ENCODE results near the gene TCOF1. TPM values are rescaled to one million over a fixed set of nuclear protein-coding genes. Genes with fewer than 3 reads are reported as not detected.

The TCOF1 gene
- total RNA-seq, 1 donor from 2014 or later, result 8.4 TPM

DNA sequence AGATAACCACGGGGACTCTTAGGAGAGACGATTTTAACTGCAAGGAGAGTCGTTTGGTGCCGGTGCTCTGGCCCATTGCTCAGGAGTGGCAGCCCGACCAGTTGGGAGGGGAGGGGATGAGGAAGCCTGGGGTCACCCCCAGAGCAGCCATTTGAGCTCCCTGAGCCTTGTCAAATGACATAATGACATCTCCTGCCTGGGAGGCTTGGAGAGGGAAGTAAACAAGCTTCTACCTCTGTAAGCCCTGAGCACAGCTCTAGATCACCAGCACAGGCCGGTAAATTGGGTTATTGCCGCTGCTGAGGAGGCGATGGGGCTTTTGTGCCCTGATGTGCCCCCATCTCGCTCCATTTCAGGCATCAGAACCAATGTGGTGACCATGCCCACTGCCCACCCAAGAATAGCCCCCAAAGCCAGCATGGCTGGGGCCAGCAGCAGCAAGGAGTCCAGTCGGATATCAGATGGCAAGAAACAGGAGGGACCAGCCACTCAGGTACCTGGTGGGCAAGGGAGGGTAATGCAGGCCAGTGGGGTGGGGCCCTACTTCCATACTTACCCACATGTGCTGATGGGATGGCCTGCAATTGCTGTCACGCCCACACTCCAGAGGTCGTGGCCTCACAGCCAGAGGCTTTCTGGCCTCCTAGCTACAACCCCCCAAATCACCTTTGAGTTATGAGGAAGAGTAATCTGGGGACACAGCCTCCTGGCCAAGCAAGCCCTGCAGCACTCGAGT is 32.2 kb downstream of the TCOF1 start:
- no peak for DNase-seq (ENCODE audit: low spot score)

DNA sequence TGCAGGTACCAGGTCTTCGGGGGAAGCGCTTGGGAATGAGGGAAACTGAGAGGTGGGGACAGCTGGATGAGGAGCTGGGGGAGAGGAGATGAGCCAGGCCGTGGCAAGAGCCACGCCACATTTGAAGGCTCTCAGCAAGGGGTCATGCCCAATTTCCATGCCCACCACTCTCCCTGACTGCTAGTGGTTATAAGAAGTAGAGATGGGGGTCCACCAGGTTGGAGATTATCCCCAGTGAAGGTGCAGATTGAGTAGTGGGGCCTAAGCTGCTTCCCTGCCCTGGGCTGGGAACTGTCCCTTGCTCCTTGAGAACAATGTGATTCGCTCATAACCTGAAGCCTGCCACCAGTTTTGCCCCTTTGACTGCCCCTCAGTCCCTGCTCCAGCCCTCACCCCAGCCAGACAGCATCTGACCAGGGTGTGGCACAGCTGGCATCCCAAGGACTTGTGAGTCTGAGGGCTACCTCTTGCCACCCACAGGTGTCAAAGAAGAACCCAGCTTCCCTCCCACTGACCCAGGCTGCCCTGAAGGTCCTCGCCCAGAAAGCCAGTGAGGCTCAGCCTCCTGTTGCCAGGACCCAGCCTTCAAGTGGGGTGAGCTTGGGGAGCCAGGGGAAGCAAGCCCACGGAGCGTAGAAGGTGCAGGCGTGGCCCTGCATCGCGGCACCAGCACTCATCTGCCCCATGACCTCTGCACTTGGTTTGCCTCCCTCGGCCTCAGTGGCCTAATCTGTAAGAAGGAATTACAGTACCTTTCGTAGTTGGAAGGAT is 33.8 kb downstream of the TCOF1 start:
- DNase-seq (ENCODE audit: low spot score), result no peak

DNA sequence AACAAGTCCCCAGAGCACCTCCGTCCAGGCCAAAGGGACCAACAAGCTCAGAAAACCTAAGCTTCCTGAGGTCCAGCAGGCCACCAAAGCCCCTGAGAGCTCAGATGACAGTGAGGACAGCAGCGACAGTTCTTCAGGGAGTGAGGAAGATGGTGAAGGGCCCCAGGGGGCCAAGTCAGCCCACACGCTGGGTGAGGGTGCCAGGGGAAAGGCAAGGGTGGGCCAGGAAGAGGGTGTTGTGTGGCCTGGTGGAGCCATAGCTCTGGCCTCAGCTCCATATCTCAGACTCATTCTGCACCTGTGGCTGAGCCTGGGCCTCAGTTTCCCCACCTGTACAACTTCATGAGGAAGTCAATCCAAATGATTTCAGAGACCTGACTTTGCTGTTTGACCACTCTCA is 34.5 kb downstream of the TCOF1 start:
- DNase-seq (ENCODE audit: low spot score), result no peak

DNA sequence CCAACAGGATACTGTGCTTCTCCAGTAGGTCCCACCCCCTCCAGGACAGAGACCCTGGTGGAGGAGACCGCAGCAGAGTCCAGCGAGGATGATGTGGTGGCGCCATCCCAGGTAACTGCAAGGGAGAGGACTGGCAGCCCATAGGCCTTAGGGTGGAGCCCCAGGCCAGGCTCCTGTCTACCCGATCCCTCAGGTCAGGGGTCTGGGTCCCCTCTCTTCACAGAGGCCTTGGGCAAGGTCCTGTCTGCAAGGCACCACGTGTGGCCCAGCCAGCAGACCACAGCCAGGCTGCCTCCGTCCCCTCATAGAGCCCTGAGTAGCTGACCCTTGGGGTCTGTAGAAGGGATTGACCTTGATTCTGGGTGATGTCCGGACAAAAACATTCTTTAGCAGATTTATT is 35.2 kb downstream of the TCOF1 start:
- DNase-seq (ENCODE audit: low spot score), result no peak

DNA sequence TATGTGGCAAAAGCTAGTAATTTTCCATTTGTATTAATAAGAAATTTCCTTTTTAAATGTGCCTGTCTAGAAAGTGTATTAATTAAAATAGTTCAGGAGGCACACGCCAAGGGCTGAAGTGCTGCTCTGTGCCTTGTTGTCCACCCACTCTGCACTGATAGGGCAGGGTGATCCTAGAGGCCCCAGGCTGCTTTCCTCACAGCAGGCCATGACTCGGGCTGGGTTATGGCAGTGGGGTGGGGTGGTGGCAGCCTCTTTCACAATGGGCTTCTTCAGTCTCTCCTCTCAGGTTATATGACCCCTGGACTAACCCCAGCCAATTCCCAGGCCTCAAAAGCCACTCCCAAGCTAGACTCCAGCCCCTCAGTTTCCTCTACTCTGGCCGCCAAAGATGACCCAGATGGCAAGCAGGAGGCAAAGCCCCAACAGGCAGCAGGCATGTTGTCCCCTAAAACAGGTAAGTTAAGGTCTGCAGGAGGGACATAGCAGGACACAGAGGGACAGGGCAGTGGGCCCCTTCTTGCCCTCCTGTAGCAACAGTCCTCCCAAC is 35.7 kb downstream of the TCOF1 start:
- no peak for DNase-seq (ENCODE audit: low spot score)

DNA sequence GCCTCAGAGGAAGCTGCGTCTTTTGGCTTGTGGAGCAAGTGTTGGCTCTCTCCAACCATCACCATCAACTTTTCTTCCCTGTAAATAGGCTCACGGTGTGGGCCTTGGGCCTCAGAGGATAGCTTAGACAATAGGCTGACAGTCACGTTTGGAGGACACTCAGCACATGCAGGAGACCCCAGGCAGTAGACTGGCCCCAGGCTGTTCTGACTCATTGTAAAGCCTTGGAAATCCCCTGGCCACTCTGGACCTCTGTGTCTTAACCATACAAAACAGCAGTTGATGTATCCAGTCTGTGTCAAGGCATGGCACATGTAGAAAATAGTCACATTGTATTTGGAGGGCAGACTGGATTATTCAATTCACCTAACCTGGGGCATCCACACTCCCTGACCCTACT is 36.6 kb downstream of the TCOF1 start:
- no peak for DNase-seq (ENCODE audit: low spot score)

DNA sequence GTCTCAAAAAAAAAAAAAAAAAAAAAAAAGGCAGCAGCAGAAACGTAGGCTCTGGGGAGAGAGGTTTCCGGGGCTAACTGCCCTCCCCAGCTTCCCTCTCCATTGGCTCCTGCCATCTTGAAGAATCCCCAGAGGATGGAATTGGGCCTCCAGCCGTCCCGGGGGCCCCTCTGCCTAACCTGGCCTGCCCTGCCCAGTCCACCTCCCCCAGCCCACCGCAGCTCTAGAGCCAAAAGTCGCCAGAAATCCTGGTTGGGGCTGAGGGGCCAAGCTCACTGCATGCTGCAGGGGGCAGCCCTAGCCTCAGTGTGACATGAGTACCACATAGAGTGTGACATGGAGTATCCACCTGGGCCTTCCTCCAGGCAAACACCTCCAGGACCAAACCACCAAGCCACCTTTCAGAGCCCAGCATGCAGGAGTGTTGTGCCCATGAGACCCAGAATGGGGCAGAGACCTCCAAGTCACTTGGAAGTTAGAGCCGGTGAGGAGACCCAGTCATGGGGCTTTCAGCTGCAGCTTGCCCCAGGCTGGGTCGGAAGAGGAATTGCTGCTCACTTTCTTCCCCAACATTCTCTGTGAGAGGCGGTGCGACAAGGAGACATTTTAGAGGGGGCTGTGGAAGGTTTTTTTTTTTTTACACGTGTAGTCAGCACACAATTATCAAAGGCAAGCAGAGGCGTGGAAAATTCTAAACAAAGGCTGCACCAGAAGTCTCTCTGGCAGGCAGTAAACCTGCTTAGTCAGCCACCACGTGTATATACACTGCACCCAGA is 37.6 kb downstream of the TCOF1 start:
- no peak for DNase-seq (ENCODE audit: low spot score)

DNA sequence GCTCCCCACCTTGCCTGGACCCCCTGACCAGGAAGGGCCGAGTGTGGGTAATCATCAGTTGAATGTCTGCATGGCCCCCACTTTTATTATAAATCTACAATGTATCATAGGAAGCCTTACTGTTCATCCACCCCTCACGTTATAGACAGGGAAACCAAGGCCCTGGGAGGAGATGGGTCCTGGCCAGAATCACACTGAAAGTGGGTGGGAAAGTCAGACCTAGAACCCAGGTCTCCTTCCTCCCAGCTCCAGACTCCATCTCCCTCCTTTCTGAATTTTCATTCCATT is 38.1 kb downstream of the TCOF1 start:
- DNase-seq (ENCODE audit: low spot score), result no peak

DNA sequence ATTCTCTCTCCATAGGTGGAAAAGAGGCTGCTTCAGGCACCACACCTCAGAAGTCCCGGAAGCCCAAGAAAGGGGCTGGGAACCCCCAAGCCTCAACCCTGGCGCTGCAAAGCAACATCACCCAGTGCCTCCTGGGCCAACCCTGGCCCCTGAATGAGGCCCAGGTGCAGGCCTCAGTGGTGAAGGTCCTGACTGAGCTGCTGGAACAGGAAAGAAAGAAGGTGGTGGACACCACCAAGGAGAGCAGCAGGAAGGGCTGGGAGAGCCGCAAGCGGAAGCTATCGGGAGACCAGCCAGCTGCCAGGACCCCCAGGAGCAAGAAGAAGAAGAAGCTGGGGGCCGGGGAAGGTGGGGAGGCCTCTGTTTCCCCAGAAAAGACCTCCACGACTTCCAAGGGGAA is 38.8 kb downstream of the TCOF1 start:
- DNase-seq (ENCODE audit: low spot score), result no peak

DNA sequence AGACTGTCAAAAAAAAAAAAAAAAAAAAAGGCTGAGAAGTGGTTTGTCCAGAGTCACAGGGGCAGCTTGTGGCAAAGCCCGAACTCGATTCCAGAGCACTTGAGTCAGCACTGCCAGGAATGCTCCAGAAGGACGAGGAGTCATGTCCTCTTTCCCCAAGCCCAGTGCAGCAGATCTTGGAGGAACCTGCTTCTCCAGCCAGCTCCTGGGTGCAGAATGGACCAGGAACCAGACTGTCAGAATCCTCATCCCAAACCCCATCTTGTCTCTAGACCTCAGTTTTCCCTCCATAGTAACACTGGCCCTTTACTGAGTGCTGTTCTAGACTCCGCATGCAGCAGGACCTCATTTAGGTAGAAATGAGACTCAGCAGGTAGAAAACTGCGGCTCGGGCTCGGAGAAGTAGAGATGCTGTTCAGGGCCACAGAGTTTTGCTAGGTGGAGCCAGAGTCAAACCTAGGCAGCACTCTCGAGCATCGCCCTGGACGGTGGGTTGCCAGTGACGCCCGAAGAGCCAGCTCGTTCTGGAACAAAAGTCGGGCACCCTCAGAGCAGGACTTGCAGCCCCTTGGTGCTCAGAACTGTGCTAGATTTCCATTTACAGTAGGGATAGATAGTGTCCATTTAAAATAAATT is 39.8 kb downstream of the TCOF1 start:
- no peak for DNase-seq (ENCODE audit: low spot score)

DNA sequence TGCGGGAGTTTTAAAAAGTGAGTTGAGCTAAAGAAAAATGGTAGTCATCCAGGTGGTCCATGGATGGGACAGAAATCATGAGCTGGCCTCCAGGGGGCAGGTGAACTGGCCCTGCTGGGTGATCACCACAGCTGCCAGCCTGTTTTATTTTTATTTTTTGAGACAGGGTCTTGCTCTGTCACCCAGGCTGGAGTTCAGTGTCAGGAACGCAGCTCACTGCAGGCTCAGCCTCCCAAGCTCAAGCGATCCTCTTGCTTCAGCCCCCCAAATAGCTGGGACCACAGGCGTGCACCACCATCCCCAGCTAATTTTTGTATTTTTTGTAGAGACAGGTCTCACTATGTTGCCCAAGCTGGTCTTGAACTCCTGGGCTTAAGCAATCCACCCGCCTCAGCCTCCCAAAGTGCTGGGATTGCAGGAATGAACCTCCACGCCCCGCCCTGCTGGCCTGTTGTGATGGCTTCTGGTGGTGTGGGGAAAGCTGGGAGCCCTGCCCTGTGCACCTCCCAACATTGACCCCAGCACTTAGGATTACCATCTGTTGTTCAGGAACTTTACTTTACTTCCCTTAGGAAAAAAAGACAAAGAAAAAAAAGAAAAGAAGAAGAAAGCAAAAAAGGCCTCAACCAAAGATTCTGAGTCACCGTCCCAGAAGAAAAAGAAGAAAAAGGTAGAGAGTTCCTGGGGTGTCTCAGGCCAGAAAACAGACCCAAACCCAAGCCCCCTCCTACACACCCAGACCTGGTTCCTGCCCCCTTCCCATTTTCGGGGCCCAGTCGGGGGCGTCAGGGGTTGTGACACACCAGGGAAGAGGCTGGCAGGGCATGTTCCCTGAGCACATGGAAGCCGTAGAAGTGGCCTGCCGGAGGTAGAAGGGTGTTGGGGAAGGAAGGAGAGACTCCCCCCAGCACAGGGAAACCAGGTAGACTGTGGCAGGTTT is 40.6 kb downstream of the TCOF1 start:
- no peak for DNase-seq (ENCODE audit: low spot score)

DNA sequence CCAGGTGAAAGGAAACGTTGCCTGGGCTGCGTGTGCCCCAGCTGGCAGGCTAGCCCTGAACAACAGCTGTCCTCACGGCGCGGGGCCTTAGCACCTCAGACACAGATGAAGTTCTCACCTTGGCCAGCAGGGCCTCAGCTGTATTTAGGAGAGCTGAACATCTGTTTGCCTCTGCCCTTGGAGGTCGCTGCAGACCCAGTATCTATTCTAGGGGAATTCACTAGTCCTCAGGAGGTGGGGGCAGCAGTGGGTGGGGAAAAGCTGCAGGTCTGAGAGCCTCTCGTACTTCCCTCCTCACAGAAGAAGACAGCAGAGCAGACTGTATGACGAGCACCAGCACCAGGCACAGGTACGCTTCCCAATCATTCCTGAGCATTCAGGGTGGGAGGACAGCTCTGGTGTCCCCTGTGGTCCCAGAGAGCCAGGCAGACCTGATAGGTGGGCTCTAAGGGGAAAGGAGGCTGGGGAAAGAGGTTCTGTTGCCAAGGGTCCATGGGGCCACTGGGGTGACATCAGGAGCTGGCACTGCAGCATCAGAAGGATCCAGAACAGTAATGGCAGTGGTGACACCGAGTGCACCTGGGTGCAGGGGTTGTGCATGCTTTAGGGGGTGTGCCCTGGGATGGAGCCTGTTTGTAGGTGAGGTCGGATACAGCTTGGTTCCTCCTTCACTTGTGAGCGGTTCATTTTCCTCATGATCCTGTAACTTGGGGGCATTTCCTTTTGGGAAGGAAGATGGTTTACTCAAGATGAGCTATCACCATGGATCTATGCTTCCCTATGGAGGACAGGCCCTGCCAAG is 41.4 kb downstream of the TCOF1 start:
- DNase-seq (ENCODE audit: low spot score), result no peak

DNA sequence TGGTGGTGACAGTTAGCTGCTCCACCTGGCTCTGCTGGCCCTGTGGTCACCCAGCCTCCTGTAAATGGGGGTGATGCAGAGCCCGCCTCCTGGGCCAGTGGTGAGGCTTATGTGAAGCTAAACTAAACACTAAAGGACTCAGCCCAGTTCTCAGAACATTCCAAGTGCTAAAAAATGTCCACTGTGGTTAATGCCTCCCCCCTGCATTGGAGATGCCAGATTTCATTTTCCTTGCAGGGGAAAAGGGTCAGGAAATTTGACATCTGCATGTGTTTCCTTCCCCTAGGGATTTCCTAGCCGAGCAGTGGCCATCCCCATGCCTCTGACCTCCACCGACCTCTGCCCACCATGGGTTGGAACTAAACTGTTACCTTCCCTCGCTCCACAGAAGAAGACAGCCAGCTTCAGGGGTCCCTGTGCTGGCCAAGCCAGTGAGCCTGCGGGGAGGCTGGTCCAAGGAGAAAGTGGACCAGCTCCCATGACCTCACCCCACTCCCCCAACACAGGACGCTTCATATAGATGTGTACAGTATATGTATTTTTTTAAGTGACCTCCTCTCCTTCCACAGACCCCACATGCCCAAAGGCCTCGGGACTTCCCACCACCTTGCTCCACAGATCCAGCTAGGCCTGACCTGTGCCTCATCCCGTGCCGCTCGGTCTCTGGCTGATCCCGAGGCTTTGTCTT is 42.2 kb downstream of the TCOF1 start:
- no peak for DNase-seq (ENCODE audit: low spot score)

DNA sequence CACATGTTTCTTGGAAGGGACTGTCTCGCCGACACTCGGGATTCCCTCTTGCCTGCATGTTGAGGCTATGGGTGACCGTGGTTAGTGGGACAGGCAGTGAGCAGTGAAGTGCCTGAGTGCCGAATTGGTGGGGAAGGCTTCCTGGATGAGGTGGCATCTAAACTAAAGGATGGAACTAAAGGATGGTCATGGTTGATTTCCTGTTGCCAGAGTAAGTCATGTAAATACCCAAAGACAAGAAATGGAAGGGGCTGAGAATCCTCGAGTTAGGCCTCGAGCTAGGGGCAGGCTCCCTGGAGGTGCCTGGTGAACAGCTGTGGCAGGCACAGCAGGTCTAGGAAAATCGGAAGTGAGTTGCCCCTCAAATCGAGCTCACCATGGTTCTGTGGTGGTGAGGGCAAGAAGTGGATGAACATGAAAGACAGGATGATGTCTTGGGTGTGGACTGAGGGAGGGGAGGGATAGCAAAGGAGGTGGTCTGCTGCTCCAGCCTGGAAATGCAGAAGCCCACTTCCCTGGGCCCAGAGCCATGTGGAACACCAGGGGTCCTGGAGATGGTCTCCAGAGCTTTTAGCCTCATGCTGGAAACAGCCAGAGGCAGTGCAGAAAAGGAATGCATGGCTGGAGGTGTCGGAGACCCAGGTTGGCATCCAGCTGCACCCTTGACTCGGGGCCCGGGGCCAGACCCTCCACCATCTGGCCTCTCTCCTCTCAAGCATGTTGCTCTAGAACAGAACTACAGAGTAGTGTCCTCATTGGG is 43.0 kb downstream of the TCOF1 start:
- no peak for DNase-seq (ENCODE audit: low spot score)

DNA sequence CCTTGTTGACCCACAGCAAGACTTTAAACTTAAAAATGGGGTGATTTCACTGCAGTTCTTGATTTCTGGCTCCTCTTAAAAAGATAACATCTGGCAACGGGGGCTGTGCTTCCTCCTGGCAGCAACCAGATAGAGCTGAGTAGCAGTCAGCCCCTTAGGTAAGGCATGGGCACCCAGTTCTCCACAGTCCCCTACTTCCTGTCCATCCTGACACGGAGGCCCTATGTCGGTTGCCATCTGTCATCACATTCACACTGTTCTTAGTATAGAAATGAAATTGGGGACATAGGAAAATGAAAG is 43.5 kb downstream of the TCOF1 start:
- DNase-seq (ENCODE audit: low spot score), result no peak

DNA sequence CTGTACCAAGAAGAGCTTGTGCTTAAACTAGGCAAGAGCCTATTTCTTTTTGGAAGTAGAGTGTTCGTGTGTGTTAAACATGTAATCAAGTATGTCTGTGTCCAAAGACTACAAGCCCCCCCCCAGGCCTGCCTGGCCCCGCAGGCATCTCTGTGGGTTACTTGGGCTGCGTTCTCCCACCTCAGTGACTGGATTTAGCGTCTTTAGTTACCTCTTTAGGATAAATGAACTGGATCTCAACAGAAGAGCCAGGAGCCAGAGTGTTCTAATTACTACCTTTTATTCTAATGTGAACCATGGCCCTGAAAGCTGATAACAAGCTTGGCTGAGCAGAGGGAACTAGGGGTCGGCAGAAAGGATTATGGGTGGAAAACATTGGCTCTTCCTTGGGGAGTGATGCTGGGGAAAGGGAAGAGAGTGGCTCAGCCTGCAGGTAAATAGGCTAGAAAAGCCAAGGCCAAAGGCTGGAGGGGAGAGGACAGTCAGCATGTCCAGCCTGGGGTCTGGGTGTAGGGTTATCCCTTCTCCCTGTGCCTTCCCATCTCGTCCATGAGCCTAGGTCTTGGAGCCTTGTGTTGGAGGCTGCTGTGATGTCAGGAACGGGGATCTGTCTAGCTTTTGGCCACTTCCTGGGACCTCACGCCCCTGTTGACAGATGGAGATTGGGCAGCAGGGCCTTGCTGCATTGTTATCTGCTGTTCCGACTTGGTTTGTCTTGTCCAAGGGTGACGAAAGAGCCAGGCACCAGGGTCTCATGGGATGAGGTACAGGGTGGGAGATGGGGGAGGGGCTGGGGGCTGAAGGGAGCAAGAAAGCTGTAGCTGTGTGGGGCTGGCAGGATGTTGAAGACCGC is 44.1 kb downstream of the TCOF1 start:
- DNase-seq (ENCODE audit: low spot score), result no peak

DNA sequence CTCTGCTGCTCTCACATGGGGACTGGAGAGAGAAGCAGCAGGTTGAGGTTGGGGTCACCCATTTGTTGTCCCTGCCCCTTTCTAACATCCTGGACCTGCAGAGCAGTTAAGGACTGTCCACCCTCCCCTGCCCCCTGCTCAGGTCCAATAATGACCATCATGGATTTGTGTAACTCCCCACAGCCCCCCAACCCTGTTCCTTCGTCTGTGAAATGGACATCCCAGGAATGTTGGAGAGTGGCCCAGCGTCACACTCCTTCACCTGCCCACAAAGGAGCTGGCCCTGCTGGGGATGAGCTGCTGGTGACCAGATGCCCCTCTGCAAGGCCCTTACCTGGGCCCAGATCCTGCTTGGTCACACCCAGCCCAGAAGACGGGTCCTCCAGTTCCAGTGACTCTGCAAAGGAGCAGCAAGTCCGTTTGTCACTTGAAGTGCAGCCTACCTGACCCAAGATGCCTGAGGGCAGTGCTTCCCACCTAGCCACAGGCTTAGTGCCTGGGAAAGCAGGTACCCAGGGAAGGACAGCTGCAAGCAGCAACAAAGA is 44.8 kb downstream of the TCOF1 start:
- no peak for DNase-seq (ENCODE audit: low spot score)

DNA sequence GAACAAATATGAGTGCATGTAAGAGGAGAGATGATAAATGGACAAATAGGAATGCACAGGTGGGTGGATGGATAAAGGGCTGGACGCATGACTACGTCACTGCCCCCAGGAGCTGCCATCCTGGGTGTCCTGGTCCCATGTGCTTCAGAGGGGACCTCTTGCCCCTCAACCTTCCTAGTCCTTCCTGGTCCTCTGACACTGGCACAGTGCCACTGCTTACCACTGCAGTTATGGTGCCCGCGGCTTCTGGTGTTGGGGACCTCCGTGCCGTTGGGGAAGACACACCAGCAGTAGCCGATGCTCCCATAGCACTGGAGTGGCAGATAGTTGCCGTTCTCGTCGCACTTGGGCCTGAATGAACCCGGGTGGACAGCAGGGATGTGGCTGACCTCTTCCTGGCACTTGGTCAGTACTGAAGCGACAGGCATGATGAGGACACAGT is 45.4 kb downstream of the TCOF1 start:
- DNase-seq (ENCODE audit: low spot score), result no peak
